Neural cell (in vitro differentiated cells): Measurements from ENCODE around the gene HIPK2. TPM values are rescaled to one million over a fixed set of nuclear protein-coding genes. Genes with fewer than 3 reads are reported as not detected.

Source experiments
- H2AFZ ChIP-seq: fragments of 200-600, 300-800 bp; sonication (generic), shearing (Covaris generic); 2 replicates; pipeline ENCODE4 v1.6.0; 2014; ENCODE audit warnings: low read depth, mild to moderate bottlenecking, antibody characterized with exemption, low read length, moderate library complexity
- H3F3A ChIP-seq: fragments of 200-600 bp; shearing (Covaris generic); 2 replicates; pipeline ENCODE4 v1.6.1; 2016; ENCODE audit warnings: mild to moderate bottlenecking, moderate library complexity, mixed read lengths, antibody characterized with exemption, low read length; ENCODE audit not compliant: insufficient read depth, poor library complexity, severe bottlenecking
- H3K27ac ChIP-seq: fragments of 200-600, 300-800 bp; sonication (generic), shearing (Covaris generic); 2 replicates; pipeline ENCODE4 v1.5.1; 2014; ENCODE audit warnings: mild to moderate bottlenecking, low read length, moderate library complexity
- H3K27me3 ChIP-seq: fragments of 300-800, 200-600 bp; sonication (generic), shearing (Covaris generic); 2 replicates; pipeline ENCODE4 v1.6.0; 2014; ENCODE audit warnings: mild to moderate bottlenecking, low read depth, low read length, moderate library complexity; ENCODE audit not compliant: insufficient read depth
- H3K36me3 ChIP-seq: fragments of 300-800, 200-600 bp; sonication (generic), shearing (Covaris generic); 2 replicates; pipeline ENCODE4 v1.5.1; 2014; ENCODE audit warnings: mild to moderate bottlenecking, antibody characterized with exemption, low read length, moderate library complexity; ENCODE audit not compliant: insufficient read depth
- H3K4me2 ChIP-seq: fragments of 300-800, 200-600 bp; sonication (generic), shearing (Covaris generic); 2 replicates; pipeline ENCODE4 v1.6.0; 2014; ENCODE audit warnings: mild to moderate bottlenecking, low read length
- H3K4me3 ChIP-seq: fragments of 300-800, 200-600 bp; sonication (generic), shearing (Covaris generic); 2 replicates; pipeline ENCODE4 v1.5.1; 2014; ENCODE audit warnings: mild to moderate bottlenecking, low read length, moderate library complexity
- H3K79me2 ChIP-seq: fragments of 200-600 bp; shearing (Covaris generic); replicated peaks from 2 replicates; pipeline ENCODE4 v1.6.0; 2014; ENCODE audit warnings: mild to moderate bottlenecking, low read length, moderate library complexity; ENCODE audit not compliant: insufficient read depth
- H3K9ac ChIP-seq: fragments of 300-800, 200-600 bp; sonication (generic), shearing (Covaris generic); 2 replicates; pipeline ENCODE4 v1.6.1; 2016; ENCODE audit warnings: mild to moderate bottlenecking, low read length, mixed read lengths
- H3K9me2 ChIP-seq: fragments of 200-600 bp; shearing (Covaris generic); 2 replicates; pipeline ENCODE4 v1.6.1; 2016; ENCODE audit warnings: mild to moderate bottlenecking, low read length, mixed read lengths; ENCODE audit not compliant: insufficient read depth
- H3K9me3 ChIP-seq: fragments of 200-600, 300-800 bp; sonication (generic), shearing (Covaris generic); 2 replicates; pipeline ENCODE4 v1.6.1; 2016; ENCODE audit warnings: mild to moderate bottlenecking, mixed run types, low read length, moderate library complexity, mixed read lengths
- H4K20me1 ChIP-seq: fragments of 200-600 bp; shearing (Covaris generic); 2 replicates; pipeline ENCODE4 v1.6.1; 2016; ENCODE audit warnings: mild to moderate bottlenecking, mixed run types; ENCODE audit not compliant: insufficient read depth
- CTCF ChIP-seq: fragments of 450-650 bp; IDR thresholded peaks from 2 replicates; pipeline ENCODE4 v1.5.1; 2014; ENCODE audit warnings: antibody characterized with exemption, mild to moderate bottlenecking, moderate library complexity; ENCODE audit not compliant: poor library complexity, severe bottlenecking
- EP300 ChIP-seq: fragments of 450-650 bp; conservative IDR thresholded peaks from 2 replicates; pipeline ENCODE4 v1.6.1; 2014; ENCODE audit warnings: antibody characterized with exemption, mild to moderate bottlenecking, moderate library complexity; ENCODE audit not compliant: poor library complexity, severe bottlenecking
- EZH2 ChIP-seq: fragments of 200-600, 300-800 bp; shearing (Covaris generic), sonication (generic); IDR thresholded peaks from 2 replicates; pipeline ENCODE4 v1.6.1; 2014; ENCODE audit warnings: antibody characterized with exemption, low read length, borderline replicate concordance, mild to moderate bottlenecking; ENCODE audit not compliant: insufficient read depth, poor library complexity, severe bottlenecking
- POLR2AphosphoS5 ChIP-seq: IDR thresholded peaks from 2 replicates; pipeline ENCODE4 v1.6.1; 2012
- RAD21 ChIP-seq: fragments of 450-650 bp; conservative IDR thresholded peaks from 2 replicates; pipeline ENCODE4 v1.6.1; 2014; ENCODE audit warnings: antibody characterized with exemption, mild to moderate bottlenecking, moderate library complexity
- SMC3 ChIP-seq: fragments of 450-650 bp; conservative IDR thresholded peaks from 2 replicates; pipeline ENCODE4 v1.6.1; 2014; ENCODE audit warnings: antibody characterized with exemption, mild to moderate bottlenecking, moderate library complexity; ENCODE audit not compliant: poor library complexity
- polyA plus RNA-seq: library from polyadenylated mRNA; depleted of rRNA; stranded (reverse); fragments of >200 nt; gene quantifications from 2 replicates; pipeline ENCODE4 v1.2.3, GENCODE V29; 2014

Gene HIPK2
- polyA plus RNA-seq, 1 donor from 2014 or later: 8.5 TPM

- no peak within 1 kb of the TSS for H3K9ac ChIP-seq
- no peaks in the 10 kb centered on the region for H4K20me1 ChIP-seq
- H3K27ac ChIP-seq: no peak within 1 kb of the TSS
- H3K9me3 ChIP-seq: no peaks in the 10 kb centered on the region
- H3K4me3 ChIP-seq: peak within 1 kb of the TSS; percentile 64
- H3K36me3 ChIP-seq: no peaks in the 10 kb centered on the region
- H3F3A ChIP-seq: no peaks in the 10 kb centered on the region
- no peak within 1 kb of the TSS for H3K4me2 ChIP-seq
- H3K9me2 ChIP-seq: no peaks in the 10 kb centered on the region
- no peaks in the 10 kb centered on the region for H3K79me2 ChIP-seq
- TF ChIP-seq EP300: no peak
- no peak for TF ChIP-seq SMC3
- TF ChIP-seq CTCF: no peak
- no peak for TF ChIP-seq POLR2AphosphoS5
- TF ChIP-seq RAD21: no peak
- H2AFZ ChIP-seq: no peak within 1 kb of the TSS
- peaks cover 36% of the 10 kb centered on the region for H3K27me3 ChIP-seq
Observed at GRCh38 chr7:139523199-139523941, 254.4 kb downstream of the HIPK2 start, which contains the start of gene CLEC2L. CLEC2L (plus strand) TSS chr7:139523685; CDS start chr7:139523928, 243 bp downstream.

- H4K20me1 ChIP-seq: no peaks in the 10 kb centered on the region
- no peaks in the 10 kb centered on the region for H3K79me2 ChIP-seq
- H3K27me3 ChIP-seq: peaks cover 36% of the 10 kb centered on the region
- H2AFZ ChIP-seq: no peak overlapping the region
- H3K9me3 ChIP-seq: no peaks in the 10 kb centered on the region
- H3K36me3 ChIP-seq: no peaks in the 10 kb centered on the region
- no peaks in the 10 kb centered on the region for H3K9me2 ChIP-seq
- no peaks in the 10 kb centered on the region for H3F3A ChIP-seq
- no peak overlapping the region for H3K9ac ChIP-seq
- H3K4me2 ChIP-seq: no peak overlapping the region
- no peak for TF ChIP-seq CTCF
- no peak for TF ChIP-seq EZH2
- no peak for TF ChIP-seq RAD21
- H3K27ac ChIP-seq: no peak overlapping the region
- H3K4me3 ChIP-seq: peak overlapping the region; percentile 64
Observed at GRCh38 chr7:139522830-139523198, 255.0 kb downstream of the HIPK2 start.

GRCh38 chr7:139521439-139521838, 256.4 kb downstream of the HIPK2 start:
- H3K4me3 ChIP-seq: no peak overlapping the region
- no peak overlapping the region for H3K9ac ChIP-seq
- peaks cover 36% of the 10 kb centered on the region for H3K27me3 ChIP-seq
- no peaks in the 10 kb centered on the region for H3K9me3 ChIP-seq
- no peaks in the 10 kb centered on the region for H3F3A ChIP-seq
- no peak overlapping the region for H3K27ac ChIP-seq
- no peaks in the 10 kb centered on the region for H4K20me1 ChIP-seq
- TF ChIP-seq SMC3: no peak
- H3K79me2 ChIP-seq: no peaks in the 10 kb centered on the region
- no peaks in the 10 kb centered on the region for H3K9me2 ChIP-seq
- H3K4me2 ChIP-seq: no peak overlapping the region
- no peak overlapping the region for H2AFZ ChIP-seq
- H3K36me3 ChIP-seq: no peaks in the 10 kb centered on the region
